Mesodermal cell (in vitro differentiated cells): ENCODE results near the gene MAP10.

Experiments used
- H3K27ac ChIP-seq: 2 replicates; pipeline ENCODE4 v1.7.0; 2013; ENCODE audit warnings: mild to moderate bottlenecking, low read depth, low read length, moderate library complexity; ENCODE audit not compliant: severe bottlenecking
- H3K36me3 ChIP-seq: 2 replicates; pipeline ENCODE4 v1.7.1; 2013; ENCODE audit warnings: mild to moderate bottlenecking, low read length, moderate library complexity; ENCODE audit not compliant: control insufficient read depth, insufficient read depth
- H3K4me1 ChIP-seq: one replicate; pipeline ENCODE4 v1.7.1; 2013; ENCODE audit warnings: mild to moderate bottlenecking, low read length; ENCODE audit not compliant: insufficient read depth, control insufficient read depth, poor library complexity, severe bottlenecking
- H3K4me3 ChIP-seq: 2 replicates; pipeline ENCODE4 v1.7.0; 2013; ENCODE audit warnings: low read length, control low read depth, mild to moderate bottlenecking; ENCODE audit not compliant: insufficient read depth, poor library complexity, severe bottlenecking; ENCODE audit errors: extremely low read depth
- H3K9me3 ChIP-seq: 2 replicates; pipeline ENCODE4 v1.7.1; 2013; ENCODE audit warnings: mild to moderate bottlenecking, low read length, moderate library complexity; ENCODE audit not compliant: control insufficient read depth
- WGBS, 2 experiments: methylation state at CpG; one replicate each; pipeline ENCODE4 v1.1.5; 2013; ENCODE audit warnings: missing lambda C conversion rate in 2 of 2; ENCODE audit not compliant: insufficient coverage in 2 of 2; 5-methylcytosine and 5-hydroxymethylcytosine counted together

The MAP10 gene

GRCh38 chr1:232856541-232856940 is 51.3 kb downstream of the MAP10 start:
- Histone ChIP-seq H3K4me3 (no peak overlapping the region), H3K27ac (no peak overlapping the region), H3K4me1 (no peaks in the 10 kb centered on the region), H3K9me3 (no peaks in the 10 kb centered on the region), H3K36me3 (no peaks in the 10 kb centered on the region)
- WGBS, 2 experiments = 58 to 81% methylated on average over 2 of the region's 3 CpGs
